Measurements from ENCODE around the gene SLC4A5.

Gene SLC4A5

DNA sequence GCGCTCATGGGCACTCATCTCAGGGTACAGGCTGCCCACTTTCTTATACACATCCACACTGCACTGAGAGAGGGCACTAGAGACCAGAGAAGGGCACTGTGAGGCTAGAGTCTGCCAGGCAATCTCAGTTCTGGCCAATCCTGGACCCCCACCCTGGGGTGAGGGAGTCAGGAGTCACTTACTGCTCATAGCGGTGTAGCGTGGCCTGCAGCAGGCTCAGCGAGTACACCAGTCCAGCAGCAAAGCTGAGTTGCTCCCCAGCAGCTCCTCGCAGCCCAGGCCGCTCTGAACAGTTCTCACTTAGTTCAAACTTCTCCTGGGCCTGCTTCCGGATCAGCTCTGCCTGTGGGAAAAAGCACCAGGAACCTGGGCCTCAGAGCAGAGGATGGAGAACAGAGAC is 24.6 kb upstream of the SLC4A5 start:
- Histone ChIP-seq H3K36me3 (ENCODE audit: control insufficient read depth in 1 of 2, insufficient read depth in 2 of 2, low read length in 2 of 2) (peaks cover 77 to 89% of the 10 kb centered on the region in 2 experiments), H3K23ac (ENCODE audit: low read length) (no peak overlapping the region), H3K18ac (ENCODE audit: low read length) (no peak overlapping the region), H3K4ac (ENCODE audit: low read depth, low read length) (no peak overlapping the region), H3K27me3 (ENCODE audit: insufficient read depth, low read length) (no peaks in the 10 kb centered on the region), H4K8ac (ENCODE audit: low read depth, low read length) (no peak overlapping the region), H3K4me1 (ENCODE audit: control insufficient read depth in 1 of 2, insufficient read depth in 2 of 2, low read length in 2 of 2) (no peaks in the 10 kb centered on the region), H4K12ac (ENCODE audit: low read depth, low read length) (no peak overlapping the region), H4K91ac (ENCODE audit: low read depth, low read length) (no peak overlapping the region), H3K79me1 (ENCODE audit: low read length) (no peaks in the 10 kb centered on the region), H2AK5ac (ENCODE audit: low read length) (no peak overlapping the region), H2BK12ac (ENCODE audit: low read length) (no peak overlapping the region), H3K9me3 (ENCODE audit: insufficient read depth, low read depth, low read length) (no peaks in the 10 kb centered on the region), H3K4me3 (ENCODE audit: low read depth, low read length) (no peak overlapping the region), H2AFZ (ENCODE audit: insufficient read depth, low read length, poor library complexity) (no peak overlapping the region), H2BK5ac (ENCODE audit: low read depth, low read length, poor library complexity) (no peak overlapping the region), H3K4me2 (ENCODE audit: low read length) (no peak overlapping the region), H3K9ac (ENCODE audit: low read length) (no peak overlapping the region), H3K79me2 (ENCODE audit: control insufficient read depth, insufficient read depth, low read length, poor library complexity) (no peaks in the 10 kb centered on the region), H3K14ac (ENCODE audit: low read length) (no peak overlapping the region), H3K27ac (ENCODE audit: low read depth, low read length) (no peak overlapping the region), H2BK120ac (ENCODE audit: insufficient read depth, low read length, poor library complexity) (no peak overlapping the region)
- no peak for DNase-seq
- no CpG with 5 or more reads among the region's 7 CpGs for WGBS (ENCODE audit: extremely low coverage, insufficient coverage, insufficient read length)

- Histone ChIP-seq H3K9ac (ENCODE audit: low read length) (no peak overlapping the region), H3K23ac (ENCODE audit: low read length) (no peak overlapping the region), H3K4me3 (ENCODE audit: low read depth, low read length) (no peak overlapping the region), H2BK12ac (ENCODE audit: low read length) (no peak overlapping the region), H3K18ac (ENCODE audit: low read length) (no peak overlapping the region), H3K27ac (ENCODE audit: low read depth, low read length) (no peak overlapping the region), H3K4me2 (ENCODE audit: low read length) (no peak overlapping the region), H3K79me1 (ENCODE audit: low read length) (no peaks in the 10 kb centered on the region), H3K14ac (ENCODE audit: low read length) (no peak overlapping the region), H3K27me3 (ENCODE audit: insufficient read depth, low read length) (no peaks in the 10 kb centered on the region), H4K8ac (ENCODE audit: low read depth, low read length) (no peak overlapping the region), H3K79me2 (ENCODE audit: control insufficient read depth, insufficient read depth, low read length, poor library complexity) (no peaks in the 10 kb centered on the region), H2AFZ (ENCODE audit: insufficient read depth, low read length, poor library complexity) (no peak overlapping the region), H3K36me3 (ENCODE audit: control insufficient read depth in 1 of 2, insufficient read depth in 2 of 2, low read length in 2 of 2) (peaks cover 88 to 99% of the 10 kb centered on the region in 2 experiments), H3K4ac (ENCODE audit: low read depth, low read length) (no peak overlapping the region), H2BK120ac (ENCODE audit: insufficient read depth, low read length, poor library complexity) (no peak overlapping the region), H2BK5ac (ENCODE audit: low read depth, low read length, poor library complexity) (no peak overlapping the region), H4K12ac (ENCODE audit: low read depth, low read length) (no peak overlapping the region), H3K9me3 (ENCODE audit: insufficient read depth, low read depth, low read length) (no peaks in the 10 kb centered on the region), H3K4me1 (ENCODE audit: control insufficient read depth in 1 of 2, insufficient read depth in 2 of 2, low read length in 2 of 2) (no peaks in the 10 kb centered on the region), H2AK5ac (ENCODE audit: low read length) (no peak overlapping the region), H4K91ac (ENCODE audit: low read depth, low read length) (no peak overlapping the region)
- no peak for DNase-seq
- WGBS (ENCODE audit: extremely low coverage, insufficient coverage, insufficient read length), result no CpG with 5 or more reads among the region's 3 CpGs
Observed at GRCh38 chr2:74366036-74366435, 22.8 kb upstream of the SLC4A5 start.

- Histone ChIP-seq H3K27ac (ENCODE audit: low read depth, low read length) (no peak overlapping the region), H3K4me1 (ENCODE audit: control insufficient read depth in 1 of 2, insufficient read depth in 2 of 2, low read length in 2 of 2) (no peaks in the 10 kb centered on the region), H2AK5ac (ENCODE audit: low read length) (no peak overlapping the region), H2BK120ac (ENCODE audit: insufficient read depth, low read length, poor library complexity) (no peak overlapping the region), H3K14ac (ENCODE audit: low read length) (no peak overlapping the region), H3K4me2 (ENCODE audit: low read length) (no peak overlapping the region), H3K79me1 (ENCODE audit: low read length) (no peaks in the 10 kb centered on the region), H3K4me3 (ENCODE audit: low read depth, low read length) (no peak overlapping the region), H3K9me3 (ENCODE audit: insufficient read depth, low read depth, low read length) (no peaks in the 10 kb centered on the region), H4K8ac (ENCODE audit: low read depth, low read length) (no peak overlapping the region), H4K91ac (ENCODE audit: low read depth, low read length) (no peak overlapping the region), H3K4ac (ENCODE audit: low read depth, low read length) (no peak overlapping the region), H3K18ac (ENCODE audit: low read length) (no peak overlapping the region), H2AFZ (ENCODE audit: insufficient read depth, low read length, poor library complexity) (no peak overlapping the region), H2BK12ac (ENCODE audit: low read length) (no peak overlapping the region), H3K9ac (ENCODE audit: low read length) (no peak overlapping the region), H3K23ac (ENCODE audit: low read length) (no peak overlapping the region), H3K79me2 (ENCODE audit: control insufficient read depth, insufficient read depth, low read length, poor library complexity) (no peaks in the 10 kb centered on the region), H3K27me3 (ENCODE audit: insufficient read depth, low read length) (no peaks in the 10 kb centered on the region), H2BK5ac (ENCODE audit: low read depth, low read length, poor library complexity) (no peak overlapping the region), H3K36me3 (ENCODE audit: control insufficient read depth in 1 of 2, insufficient read depth in 2 of 2, low read length in 2 of 2) (peaks cover 80 to 96% of the 10 kb centered on the region in 2 experiments), H4K12ac (ENCODE audit: low read depth, low read length) (no peak overlapping the region)
- WGBS (ENCODE audit: extremely low coverage, insufficient coverage, insufficient read length), result no CpG with 5 or more reads among the region's 8 CpGs
- no peak for DNase-seq
Observed at GRCh38 chr2:74364533-74365505, 21.6 kb upstream of the SLC4A5 start.

DNA sequence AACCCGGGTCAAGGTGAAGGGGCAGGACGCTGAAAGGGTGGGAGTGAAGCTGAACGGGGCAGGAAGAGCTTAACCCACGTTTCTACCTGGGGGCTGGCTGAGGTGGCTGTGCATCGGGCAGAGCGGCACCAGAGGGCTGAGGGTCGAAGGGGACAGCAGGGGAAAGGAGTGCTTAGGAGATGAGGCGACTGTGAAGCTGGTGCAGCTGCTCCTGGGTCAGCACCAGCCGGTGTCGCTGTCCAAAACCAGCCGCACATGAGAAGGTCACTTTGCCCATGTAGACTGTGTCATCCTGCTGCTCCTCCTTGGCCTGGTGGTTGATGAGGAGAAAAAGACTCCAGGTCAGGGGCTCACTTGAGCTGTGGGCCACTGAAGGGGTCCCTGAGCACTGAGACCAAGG is 18.1 kb upstream of the SLC4A5 start:
- no peak overlapping the region for H3K27ac ChIP-seq (ENCODE audit: low read depth, low read length)
- no peak overlapping the region for H2AK5ac ChIP-seq (ENCODE audit: low read length)
- H2BK120ac ChIP-seq (ENCODE audit: insufficient read depth, low read length, poor library complexity), result no peak overlapping the region
- H3K4me1 ChIP-seq (ENCODE audit: control insufficient read depth in 1 of 2, insufficient read depth in 2 of 2, low read length in 2 of 2), result no peaks in the 10 kb centered on the region
- no peak overlapping the region for H3K4me2 ChIP-seq (ENCODE audit: low read length)
- H3K27me3 ChIP-seq (ENCODE audit: insufficient read depth, low read length), result no peaks in the 10 kb centered on the region
- H2BK5ac ChIP-seq (ENCODE audit: low read depth, low read length, poor library complexity), result no peak overlapping the region
- no peak overlapping the region for H3K14ac ChIP-seq (ENCODE audit: low read length)
- H3K9me3 ChIP-seq (ENCODE audit: insufficient read depth, low read depth, low read length), result no peaks in the 10 kb centered on the region
- H3K23ac ChIP-seq (ENCODE audit: low read length), result no peak overlapping the region
- no CpG with 5 or more reads among the region's 11 CpGs for WGBS (ENCODE audit: extremely low coverage, insufficient coverage, insufficient read length)
- H3K9ac ChIP-seq (ENCODE audit: low read length), result no peak overlapping the region
- no peak overlapping the region for H3K18ac ChIP-seq (ENCODE audit: low read length)
- H3K79me2 ChIP-seq (ENCODE audit: control insufficient read depth, insufficient read depth, low read length, poor library complexity), result no peaks in the 10 kb centered on the region
- H2AFZ ChIP-seq (ENCODE audit: insufficient read depth, low read length, poor library complexity), result no peak overlapping the region
- no peak overlapping the region for H3K4ac ChIP-seq (ENCODE audit: low read depth, low read length)
- H4K12ac ChIP-seq (ENCODE audit: low read depth, low read length), result no peak overlapping the region
- no peak overlapping the region for H3K4me3 ChIP-seq (ENCODE audit: low read depth, low read length)
- no peak overlapping the region for H4K91ac ChIP-seq (ENCODE audit: low read depth, low read length)
- H3K79me1 ChIP-seq (ENCODE audit: low read length), result no peaks in the 10 kb centered on the region
- no peak for DNase-seq
- H3K36me3 ChIP-seq (ENCODE audit: control insufficient read depth in 1 of 2, insufficient read depth in 2 of 2, low read length in 2 of 2), result peaks cover 55 to 84% of the 10 kb centered on the region in 2 experiments
- H4K8ac ChIP-seq (ENCODE audit: low read depth, low read length), result no peak overlapping the region
- no peak overlapping the region for H2BK12ac ChIP-seq (ENCODE audit: low read length)

Data from trophoblast cell (in vitro differentiated cells and primary cell).